Suprapubic skin (tissue), 4 donors: Measurements from ENCODE around the gene CASP6. TPM values are rescaled to one million over a fixed set of nuclear protein-coding genes. Genes with fewer than 3 reads are reported as not detected.

ENCODE experiments used
- DNase-seq, 2 donors: peaks; one replicate each; pipeline ENCODE4 v3.0.0-alpha.2; 2019; ENCODE audit warnings: low spot score in 2 of 2
- H3K27ac ChIP-seq: fragments of 200-600 bp; sonication (generic); one replicate; pipeline ENCODE4 v1.5.1; 2019
- H3K27me3 ChIP-seq: fragments of 200-600 bp; sonication (generic); one replicate; pipeline ENCODE4 v1.5.1; 2019
- H3K36me3 ChIP-seq: fragments of 200-600 bp; sonication (generic); one replicate; pipeline ENCODE4 v1.5.1; 2019
- H3K4me1 ChIP-seq: fragments of 200-600 bp; sonication (generic); one replicate; pipeline ENCODE4 v1.5.1; 2019
- H3K4me3 ChIP-seq: fragments of 200-600 bp; sonication (generic); one replicate; pipeline ENCODE4 v1.5.1; 2019; ENCODE audit warnings: mild to moderate bottlenecking
- H3K9me3 ChIP-seq: fragments of 200-600 bp; sonication (generic); one replicate; pipeline ENCODE4 v1.5.1; 2019
- CTCF ChIP-seq, 2 donors: fragments of 200-600 bp in 1 of 2; fragments of 450-650 bp in 1 of 2; sonication (generic) in 1 of 2; IDR thresholded peaks; one replicate each; pipeline ENCODE4 v1.5.1; 2016 to 2019; ENCODE audit warnings: antibody characterized with exemption in 2 of 2, mild to moderate bottlenecking in 1 of 2, moderate library complexity in 1 of 2
- EP300 ChIP-seq: sonication (generic); formaldehyde crosslinking; IDR thresholded peaks from one replicate; pipeline ENCODE4 v1.6.1; 2017; ENCODE audit warnings: antibody characterized with exemption
- POLR2A ChIP-seq, 2 donors: fragments of 450-650 bp; IDR thresholded peaks; one replicate each; pipeline ENCODE4 v1.6.1; 2017; ENCODE audit warnings: antibody characterized with exemption in 2 of 2, mild to moderate bottlenecking in 2 of 2, moderate library complexity in 2 of 2
- POLR2AphosphoS5 ChIP-seq, 3 donors: sonication (generic); formaldehyde crosslinking; IDR thresholded peaks; one replicate each; pipeline ENCODE4 v1.6.1; 2017; ENCODE audit warnings: antibody characterized with exemption in 3 of 3
- WGBS: methylation state at CpG from one replicate; pipeline ENCODE4 v1.1.5; 2018; 5-methylcytosine and 5-hydroxymethylcytosine counted together
- total RNA-seq, 4 donors: library from RNA; depleted of rRNA; stranded (reverse); fragments of >200 nt; gene quantifications; one replicate each; pipeline ENCODE4 v1.1.0, GENCODE V29; 2016

CASP6 gene
- total RNA-seq, 4 donors from 2014 or later = 18.4 to 30.5 (median 20.3) TPM

- WGBS = 93% methylated on average over 1 of the region's 1 CpG
- TF ChIP-seq POLR2AphosphoS5 (IDR thresholded peaks at IDR 0.05) (no peak), CTCF (IDR thresholded peaks at IDR 0.05) (no peak), EP300 (no peak), POLR2A (IDR thresholded peaks at IDR 0.05) (no peak)
- no peak overlapping the region for H3K27ac ChIP-seq
- H3K4me1 ChIP-seq = no peaks in the 10 kb centered on the region
- no peaks in the 10 kb centered on the region for H3K27me3 ChIP-seq
- no peak for DNase-seq
- peaks cover 5% of the 10 kb centered on the region for H3K9me3 ChIP-seq
- H3K4me3 ChIP-seq = no peak overlapping the region
- H3K36me3 ChIP-seq = peaks cover 3% of the 10 kb centered on the region
Observed at GRCh38 chr4:109676886-109677285, 26.4 kb downstream of the CASP6 start.

DNA sequence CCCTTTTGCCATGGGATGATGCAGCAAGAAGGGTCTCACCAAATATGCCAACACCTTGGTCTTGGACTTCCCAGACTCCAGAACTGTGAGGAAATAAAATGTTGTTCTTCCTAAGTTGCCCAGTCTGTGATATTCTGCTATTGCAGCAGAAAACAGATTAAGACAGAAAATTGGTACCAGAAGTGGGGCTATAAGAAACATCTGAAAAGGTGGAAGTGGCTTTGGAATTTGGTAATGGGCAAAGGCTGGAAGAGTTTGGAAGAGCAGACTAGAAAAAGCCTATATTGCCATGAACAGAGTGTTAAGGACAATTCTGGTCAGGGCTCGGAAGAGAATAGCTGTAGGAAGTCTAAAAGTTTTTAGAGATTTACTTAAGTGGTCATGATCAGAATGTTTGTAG lies 27.4 kb downstream of the CASP6 start:
- no peak overlapping the region for H3K27ac ChIP-seq
- no peak overlapping the region for H3K4me3 ChIP-seq
- H3K4me1 ChIP-seq = no peaks in the 10 kb centered on the region
- H3K9me3 ChIP-seq = peaks cover 5% of the 10 kb centered on the region
- TF ChIP-seq EP300 (no peak), POLR2A (IDR thresholded peaks at IDR 0.05) (no peak), CTCF (IDR thresholded peaks at IDR 0.05) (no peak), POLR2AphosphoS5 (IDR thresholded peaks at IDR 0.05) (no peak)
- DNase-seq = no peak
- WGBS = 97% methylated on average over 1 of the region's 1 CpG
- no peaks in the 10 kb centered on the region for H3K36me3 ChIP-seq
- no peaks in the 10 kb centered on the region for H3K27me3 ChIP-seq

DNA sequence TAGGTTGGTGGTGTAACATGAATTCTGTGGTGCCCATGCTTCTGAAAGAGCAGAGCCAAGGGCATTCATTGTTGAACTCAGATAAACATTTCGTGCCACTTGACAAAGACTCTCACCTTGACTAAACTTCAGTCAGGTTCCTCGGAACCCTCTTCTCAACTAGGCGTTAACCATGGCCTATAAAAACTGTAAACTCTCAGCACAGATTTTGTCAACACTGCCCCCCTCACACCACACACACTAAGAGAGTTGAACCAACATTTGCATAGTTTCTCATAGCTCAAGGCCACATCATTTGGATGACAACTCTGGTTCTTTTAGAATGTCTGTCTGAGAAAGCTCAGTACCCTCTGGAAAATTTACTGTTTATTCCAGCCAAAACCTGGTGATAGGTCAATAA lies 28.1 kb downstream of the CASP6 start:
- Histone ChIP-seq H3K4me3 (no peak overlapping the region), H3K4me1 (no peaks in the 10 kb centered on the region), H3K9me3 (peaks cover 5% of the 10 kb centered on the region), H3K27ac (no peak overlapping the region), H3K27me3 (no peaks in the 10 kb centered on the region), H3K36me3 (no peaks in the 10 kb centered on the region)
- WGBS = 93% methylated on average over 3 of the region's 3 CpGs
- TF ChIP-seq POLR2A (IDR thresholded peaks at IDR 0.05) (no peak), EP300 (no peak), CTCF (IDR thresholded peaks at IDR 0.05) (no peak), POLR2AphosphoS5 (IDR thresholded peaks at IDR 0.05) (no peak)
- no peak for DNase-seq

DNA sequence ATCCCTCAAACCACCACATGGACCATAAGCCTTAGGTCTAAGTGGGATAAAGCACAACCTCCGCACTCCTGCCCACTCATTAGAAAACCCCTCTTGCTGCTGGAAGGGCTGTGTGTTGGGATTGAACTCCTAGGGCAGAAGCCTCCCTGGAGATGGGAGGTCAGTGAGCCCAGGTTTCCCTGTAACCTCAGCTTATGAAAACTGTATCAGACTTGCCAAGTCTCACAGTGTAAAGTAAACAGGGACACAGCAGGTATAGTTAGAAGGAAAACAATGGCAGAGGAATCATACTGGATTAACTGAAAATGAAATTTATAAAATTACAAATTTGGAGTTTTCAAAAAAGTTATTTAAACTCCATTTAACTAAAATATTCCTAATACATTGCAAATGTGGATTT lies 29.9 kb downstream of the CASP6 start:
- Histone ChIP-seq H3K9me3 (peaks cover under 1% of the 10 kb centered on the region), H3K27me3 (no peaks in the 10 kb centered on the region), H3K27ac (no peak overlapping the region), H3K4me3 (no peak overlapping the region), H3K36me3 (no peaks in the 10 kb centered on the region), H3K4me1 (no peaks in the 10 kb centered on the region)
- 100% methylated on average over 1 of the region's 1 CpG for WGBS
- no peak for DNase-seq
- TF ChIP-seq CTCF (IDR thresholded peaks at IDR 0.05) = no peak
- TF ChIP-seq POLR2A (IDR thresholded peaks at IDR 0.05) = no peak
- TF ChIP-seq POLR2AphosphoS5 (IDR thresholded peaks at IDR 0.05) = no peak
- TF ChIP-seq EP300 = no peak

DNA sequence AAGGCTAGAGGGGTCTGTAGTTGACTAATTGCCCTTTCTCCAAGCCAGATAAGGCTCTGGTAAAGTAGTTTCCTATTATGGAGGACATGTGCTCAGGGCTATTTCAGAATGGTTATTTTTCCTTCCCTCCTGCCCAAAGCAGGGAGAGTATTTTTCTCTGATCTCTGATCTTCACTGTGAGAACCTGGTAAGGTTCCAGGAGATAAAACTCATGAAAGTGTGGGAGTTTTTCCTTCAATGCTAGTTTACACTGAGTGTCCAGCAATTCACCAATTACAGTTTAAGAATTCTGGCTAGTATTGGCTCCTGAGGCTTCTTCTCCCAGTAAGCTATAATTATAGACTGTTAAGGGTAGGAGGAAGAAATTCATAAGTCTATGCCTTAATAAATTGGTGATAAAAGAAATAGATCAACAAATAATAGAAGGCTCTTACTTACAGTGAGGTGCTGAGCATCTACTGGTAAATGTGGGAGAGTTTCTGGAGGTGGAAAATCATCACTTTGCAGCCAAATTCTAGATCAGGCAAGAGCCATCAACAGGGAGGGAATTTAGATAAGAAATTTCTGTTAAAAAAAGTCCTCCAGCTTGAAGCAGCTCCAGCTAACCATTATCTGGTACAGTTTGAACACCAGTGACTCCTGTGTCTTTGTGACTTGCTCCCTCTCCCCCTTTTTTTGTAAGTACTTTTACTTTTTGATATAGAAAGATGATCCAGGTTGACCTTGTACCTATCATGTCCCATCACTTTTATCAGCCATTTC lies 30.9 kb downstream of the CASP6 start:
- H3K4me1 ChIP-seq = no peaks in the 10 kb centered on the region
- no peaks in the 10 kb centered on the region for H3K9me3 ChIP-seq
- DNase-seq = no peak
- no peaks in the 10 kb centered on the region for H3K27me3 ChIP-seq
- H3K4me3 ChIP-seq = no peak overlapping the region
- no peaks in the 10 kb centered on the region for H3K36me3 ChIP-seq
- no peak for TF ChIP-seq POLR2A (IDR thresholded peaks at IDR 0.05)
- H3K27ac ChIP-seq = no peak overlapping the region

- no peaks in the 10 kb centered on the region for H3K9me3 ChIP-seq
- H3K27ac ChIP-seq = no peak overlapping the region
- H3K36me3 ChIP-seq = no peaks in the 10 kb centered on the region
- no peak for DNase-seq
- H3K4me1 ChIP-seq = no peaks in the 10 kb centered on the region
- no peak overlapping the region for H3K4me3 ChIP-seq
- no peaks in the 10 kb centered on the region for H3K27me3 ChIP-seq
- TF ChIP-seq POLR2A (IDR thresholded peaks at IDR 0.05) = no peak
- no peak for TF ChIP-seq CTCF (IDR thresholded peaks at IDR 0.05)
- TF ChIP-seq POLR2AphosphoS5 (IDR thresholded peaks at IDR 0.05) = no peak
- no peak for TF ChIP-seq EP300
Observed at GRCh38 chr4:109671350-109671749, 31.9 kb downstream of the CASP6 start.
